NCI-H2196 (cell line): Measurements from ENCODE around the gene CXADR.
A peak's percentile ranks its signal among the peaks of the same experiment; 100 is the strongest.

Experiments used
- DNase-seq: peaks from one replicate; lab custom pipeline; 2025; ENCODE audit not compliant: unreplicated experiment; lab: John Stamatoyannopoulos, UW

CXADR gene

DNA sequence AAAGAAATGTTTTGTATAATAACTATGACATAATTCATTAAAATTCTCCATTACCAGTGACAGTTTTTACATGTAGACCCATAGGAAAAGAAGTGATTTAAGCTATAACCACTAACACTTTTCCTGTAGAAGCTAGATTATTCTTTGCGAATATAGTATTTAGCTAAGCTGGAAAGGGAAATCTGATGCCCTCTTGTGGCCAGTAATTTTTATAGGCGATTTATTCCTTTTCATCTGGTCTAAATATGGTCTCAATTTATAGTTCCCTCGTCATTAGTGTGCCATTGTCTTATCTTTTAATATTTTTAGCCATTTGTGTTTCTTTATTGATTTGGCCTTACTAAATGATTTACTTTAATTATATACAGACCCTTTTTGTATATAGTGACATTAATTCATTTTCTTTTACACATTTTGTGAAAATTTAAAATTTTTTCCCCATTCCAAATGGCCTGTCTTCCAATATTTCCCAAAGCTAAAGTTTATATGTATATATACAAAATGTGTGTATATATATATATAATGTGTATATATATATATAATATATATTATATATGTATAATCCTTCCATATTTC is 73.1 kb downstream of the CXADR start:
- DNase-seq = peak; percentile 42

DNA sequence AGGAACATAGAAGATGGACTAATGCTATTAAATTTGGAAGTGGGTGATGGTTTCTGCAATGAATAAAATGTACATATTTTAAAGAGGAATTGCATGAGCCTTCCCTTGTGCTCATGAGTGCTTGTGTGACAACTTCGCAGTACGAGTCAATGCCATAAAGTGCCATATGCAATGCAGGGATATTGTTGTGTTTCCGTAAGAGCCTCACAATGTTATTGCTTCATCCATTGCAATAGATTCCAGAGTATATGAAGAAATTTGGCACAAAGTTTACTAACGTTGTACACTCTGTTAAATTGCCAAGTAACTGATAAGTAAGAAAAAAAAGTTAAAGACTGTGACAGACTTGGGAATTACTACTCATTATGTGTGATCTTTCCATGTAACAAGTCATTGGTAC is 77.6 kb downstream of the CXADR start:
- no peak for DNase-seq

DNA sequence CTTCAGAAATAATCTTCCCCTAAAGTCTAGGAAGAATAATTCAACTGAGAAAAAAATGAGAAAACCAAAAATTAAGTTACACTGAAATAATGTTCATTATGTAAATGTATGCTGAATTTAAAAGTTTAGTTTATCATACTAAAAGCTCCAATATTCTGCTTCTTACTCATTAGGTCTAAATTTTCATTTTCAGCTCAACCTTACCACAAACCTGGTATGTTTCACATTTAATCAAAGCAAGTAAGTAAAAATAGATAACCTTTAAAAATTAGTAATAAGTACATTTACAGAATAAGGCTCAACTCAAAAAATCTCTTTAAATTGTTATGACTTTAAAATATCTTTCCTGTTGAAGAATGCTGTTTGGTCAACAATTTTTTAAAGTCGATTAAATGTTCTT is 84.8 kb downstream of the CXADR start:
- no peak for DNase-seq

DNA sequence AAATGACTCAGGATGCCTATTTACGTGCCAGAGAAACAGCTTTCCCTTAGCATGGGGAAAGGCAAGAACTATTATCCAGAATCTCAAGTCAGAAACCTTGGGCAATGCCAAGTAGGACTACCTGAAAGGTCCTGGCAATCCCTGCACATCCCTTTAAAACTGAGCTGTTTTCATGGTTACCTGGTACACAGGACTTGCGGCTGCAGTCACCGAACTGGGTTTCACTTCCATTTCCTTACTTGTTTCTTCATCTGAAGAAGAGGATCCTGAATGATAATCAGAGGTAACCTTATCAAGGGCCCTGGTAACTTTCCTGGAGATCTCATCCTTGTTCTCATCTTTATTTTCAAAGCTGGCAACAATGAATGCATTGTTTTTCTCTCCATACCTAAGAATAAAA is 85.6 kb downstream of the CXADR start:
- no peak for DNase-seq

DNA sequence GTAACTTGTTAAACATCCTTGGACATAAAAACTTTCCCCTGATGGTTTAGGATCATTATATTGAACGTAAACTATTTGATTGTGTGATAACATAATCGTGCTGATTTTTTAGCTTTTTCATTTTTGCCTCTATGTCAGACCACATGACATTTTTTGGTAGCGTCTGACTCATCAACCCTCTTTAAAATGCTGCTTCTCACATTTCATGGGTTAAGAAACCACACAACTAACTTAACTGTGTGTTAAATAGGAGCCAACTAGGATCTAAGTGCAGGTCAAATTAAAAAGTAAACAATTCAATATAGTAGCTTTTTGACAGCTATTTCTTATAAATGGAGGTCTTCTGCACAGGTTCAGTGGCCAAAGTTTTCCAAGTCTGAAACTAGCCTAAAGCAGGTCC is 90.0 kb downstream of the CXADR start:
- no peak for DNase-seq

DNA sequence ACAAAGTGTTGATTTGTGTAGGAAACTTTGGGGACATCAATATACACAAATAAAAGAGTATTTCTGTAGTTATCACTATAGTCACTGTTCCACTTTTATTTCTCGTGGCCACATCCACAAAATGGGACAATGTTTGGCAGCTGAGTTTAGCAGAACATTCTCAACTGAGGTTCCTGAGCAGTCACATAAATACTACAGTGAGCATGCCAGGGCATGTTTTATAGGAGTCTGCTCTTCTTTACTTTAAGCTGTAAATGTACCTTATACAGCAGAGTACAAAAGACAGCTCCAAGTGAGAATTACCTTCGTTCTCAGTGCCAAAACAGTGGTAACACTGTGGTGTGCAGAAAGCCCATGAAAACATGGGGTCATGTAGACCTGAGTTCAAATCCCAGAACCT is 94.8 kb downstream of the CXADR start:
- DNase-seq = no peak

DNA sequence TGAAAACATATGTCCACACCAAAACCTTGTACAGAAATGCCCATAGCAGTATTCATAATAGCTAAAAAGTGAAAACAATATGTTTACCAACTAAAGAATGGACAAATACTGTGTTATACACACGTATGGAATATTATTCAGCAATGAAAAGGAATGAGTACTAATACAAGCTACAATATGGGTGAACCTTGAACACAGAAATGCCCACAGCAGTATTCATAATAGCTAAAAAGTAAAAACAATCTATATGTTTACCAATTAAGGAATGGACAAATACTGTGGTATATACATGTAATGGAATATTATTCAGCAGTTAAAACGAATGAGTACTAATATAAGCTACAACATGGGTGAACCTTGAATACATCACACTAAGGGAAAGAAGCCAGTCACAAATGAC is 96.8 kb downstream of the CXADR start:
- DNase-seq = no peak

DNA sequence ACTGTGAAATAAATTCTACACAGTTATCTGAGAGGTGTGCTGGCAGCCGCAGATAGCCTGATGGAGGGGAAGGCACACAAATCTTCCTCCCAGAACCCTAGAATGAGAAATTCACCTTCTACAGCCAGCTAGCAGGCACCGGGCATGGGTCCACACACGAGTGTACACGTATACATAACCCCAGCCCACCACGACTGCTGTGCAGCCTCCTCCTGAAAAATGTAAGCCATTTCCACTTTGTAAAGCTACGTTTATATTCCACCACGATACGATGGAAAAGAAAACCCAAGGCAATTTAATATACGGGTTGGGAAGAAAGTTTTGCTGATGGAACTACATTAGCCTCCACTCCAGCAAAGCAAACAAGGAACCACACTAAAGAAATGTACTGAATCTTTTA is 98.1 kb downstream of the CXADR start:
- no peak for DNase-seq

DNA sequence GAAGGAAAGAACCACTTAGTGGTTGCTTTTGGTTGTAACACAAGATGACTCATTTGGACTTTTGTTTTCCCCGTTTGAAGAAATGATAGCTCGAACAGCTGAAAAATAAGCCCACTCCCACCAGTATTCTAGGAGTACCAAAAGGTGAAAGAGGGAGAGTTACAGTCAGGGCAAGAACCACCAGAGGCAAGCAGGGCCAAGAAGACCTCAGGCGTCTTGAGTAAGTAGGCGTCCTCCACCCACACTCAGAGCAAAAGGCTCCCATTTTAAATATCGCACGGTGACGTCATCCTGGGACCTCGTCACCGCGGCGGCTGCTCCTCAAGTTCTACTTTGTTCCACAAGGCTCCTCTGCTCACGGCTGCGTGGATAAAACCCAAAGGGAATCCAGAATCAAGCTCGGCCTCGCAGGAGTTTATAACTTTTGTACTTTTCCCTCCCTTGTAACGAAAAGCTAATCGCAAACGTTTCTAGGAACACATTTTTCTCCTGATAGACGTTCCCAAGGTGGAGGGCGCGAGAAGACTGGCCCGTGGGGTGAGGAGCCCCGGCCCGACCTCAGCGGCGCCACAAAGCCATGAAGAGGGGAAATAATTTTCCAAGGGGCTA is 98.7 kb downstream of the CXADR start:
- peak; percentile 46 for DNase-seq

DNA sequence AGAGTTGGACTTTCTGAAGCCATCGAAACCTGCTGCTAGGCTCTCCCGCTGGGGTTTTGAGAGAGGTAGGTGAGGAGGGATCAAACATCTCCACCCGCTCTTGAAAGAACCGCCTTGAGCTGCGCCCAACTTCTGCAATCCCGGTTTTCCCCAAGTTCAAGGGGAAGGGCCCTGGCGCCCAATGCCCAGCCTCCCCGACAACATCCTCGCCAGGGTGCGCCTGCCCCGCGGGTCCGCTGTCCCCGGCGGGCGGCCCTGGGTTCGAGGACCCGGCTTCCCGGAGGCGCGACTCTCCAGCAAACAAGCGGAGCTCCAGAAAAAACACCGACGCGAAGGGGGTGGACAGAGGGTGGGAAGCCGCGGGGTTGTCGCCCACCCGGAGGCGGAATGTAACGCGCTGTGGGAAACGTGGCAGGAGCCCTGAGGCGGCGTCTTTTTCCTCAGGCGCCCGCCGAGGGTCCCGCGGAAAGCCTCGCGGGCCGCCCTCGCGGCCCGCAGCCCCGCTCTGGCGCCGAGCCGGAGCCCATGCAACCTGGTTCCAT is 99.3 kb downstream of the CXADR start:
- peak; percentile 42 for DNase-seq

DNA sequence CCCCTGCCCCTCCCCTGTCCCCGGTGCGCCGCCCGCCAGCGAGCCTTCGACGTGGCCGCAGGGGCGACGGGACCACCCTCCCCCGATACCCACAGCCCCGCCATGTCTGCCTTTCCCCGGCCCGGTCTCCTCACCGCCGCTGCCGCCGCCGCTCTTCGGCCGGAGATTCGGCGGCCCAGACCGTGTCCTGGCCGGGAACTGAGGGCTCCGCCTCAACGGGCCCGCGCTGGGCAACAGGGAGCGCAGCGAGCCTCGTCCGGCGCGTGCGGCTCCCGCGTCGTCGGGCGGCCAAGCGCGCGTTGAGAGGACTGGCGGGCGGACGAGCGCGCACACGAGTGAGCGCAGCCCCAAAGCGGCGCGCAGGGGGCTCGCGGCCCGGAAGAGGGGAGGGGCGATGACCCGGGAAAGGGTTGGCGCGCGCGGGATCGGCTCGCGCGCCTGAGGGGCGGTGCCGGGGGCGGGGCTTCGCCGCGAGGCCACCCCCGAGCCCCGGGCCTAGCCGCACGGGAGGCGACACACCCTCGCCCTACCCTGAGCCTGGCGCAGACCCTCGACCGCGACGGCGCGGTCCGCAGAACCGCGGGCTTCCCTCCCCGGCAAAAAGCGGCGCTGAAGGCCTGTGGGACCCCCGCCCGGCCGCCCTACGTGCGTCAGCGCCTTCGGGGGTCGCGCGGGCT is 99.9 kb downstream of the CXADR start, which contains the start of gene BTG3:
TSS of gene BTG3 (minus strand) at position 337 of the 677 bp plus-strand sequence. CDS start 3,757 bp downstream, outside the sequence.
- DNase-seq = peak; percentile 81

DNA sequence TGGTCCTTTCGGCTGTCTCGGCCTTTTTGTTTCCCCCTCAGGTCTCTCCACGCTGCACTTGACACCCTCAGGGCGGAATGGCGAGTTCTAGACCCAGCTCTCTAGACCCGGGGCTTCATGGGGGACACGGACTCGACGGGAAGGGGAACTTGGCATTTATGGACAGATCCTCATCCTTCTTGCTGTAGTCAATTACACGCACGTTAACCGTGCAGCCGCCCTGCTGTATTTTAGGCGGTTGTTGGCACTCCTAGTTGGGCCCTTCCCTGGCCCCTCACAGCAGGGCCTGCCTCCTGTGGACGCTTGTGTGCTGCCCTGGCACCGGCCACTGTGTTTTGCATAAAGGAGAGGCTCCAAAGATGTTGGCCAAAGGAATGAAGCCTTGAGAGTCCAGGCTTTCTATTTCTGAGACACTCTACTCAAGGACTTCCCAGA is 100.4 kb downstream of the CXADR start:
- DNase-seq = no peak

DNA sequence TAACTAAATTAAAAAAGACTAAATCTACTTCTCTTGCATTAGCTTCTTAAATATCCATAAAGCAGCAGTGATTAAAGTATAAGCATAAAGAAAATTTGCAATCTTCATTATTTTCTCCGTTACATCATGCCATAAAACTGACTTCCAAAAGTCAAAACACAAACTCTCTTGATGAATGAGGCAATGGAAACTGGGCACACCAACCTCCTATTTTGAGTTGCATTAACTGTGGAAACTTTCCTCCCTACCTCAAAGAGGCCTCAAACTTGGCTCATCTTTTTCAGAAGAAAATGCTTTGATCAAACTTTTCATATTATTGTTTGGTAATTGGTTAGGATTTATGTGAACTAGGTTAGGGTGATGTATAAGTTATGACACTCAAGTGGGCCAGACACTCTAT is 104.0 kb downstream of the CXADR start:
- no peak for DNase-seq

DNA sequence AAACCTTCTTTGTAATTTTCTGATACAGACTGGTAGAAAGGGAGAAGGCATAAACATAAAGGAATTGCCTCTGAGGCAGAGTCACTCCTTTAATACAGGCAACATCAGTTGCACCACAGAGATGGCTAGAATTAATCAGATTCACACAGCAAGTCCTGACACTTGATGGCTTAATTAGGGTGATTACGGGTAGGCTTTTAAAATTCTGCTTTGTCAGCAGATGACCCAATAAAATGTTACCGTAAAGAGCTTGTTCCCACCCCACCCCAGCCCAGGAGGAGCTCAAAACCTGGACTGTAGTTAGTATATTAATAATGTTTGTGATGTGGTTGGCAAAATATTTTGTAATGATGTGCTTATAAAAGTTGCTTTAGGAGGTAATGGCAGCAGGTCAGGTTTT is 109.2 kb downstream of the CXADR start:
- DNase-seq = no peak

DNA sequence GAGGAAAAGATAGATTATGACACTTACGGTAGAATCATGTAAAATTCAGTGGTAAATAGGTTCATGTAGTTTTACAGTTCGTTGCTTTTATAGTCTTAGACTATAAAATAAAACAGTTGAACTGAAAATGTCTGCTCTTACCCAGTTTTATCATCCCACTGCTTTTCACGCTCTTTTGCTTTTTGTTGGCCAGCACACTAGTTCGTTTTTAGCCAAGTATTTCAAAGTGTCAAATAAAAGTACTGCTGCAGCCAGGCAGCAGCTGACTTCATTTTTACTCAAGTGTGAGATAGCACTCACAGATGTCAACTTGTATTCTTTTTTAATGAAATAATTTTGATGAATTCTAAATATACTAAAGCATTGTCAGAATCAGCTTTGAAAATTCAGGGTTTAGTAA is 118.4 kb downstream of the CXADR start:
- no peak for DNase-seq

DNA sequence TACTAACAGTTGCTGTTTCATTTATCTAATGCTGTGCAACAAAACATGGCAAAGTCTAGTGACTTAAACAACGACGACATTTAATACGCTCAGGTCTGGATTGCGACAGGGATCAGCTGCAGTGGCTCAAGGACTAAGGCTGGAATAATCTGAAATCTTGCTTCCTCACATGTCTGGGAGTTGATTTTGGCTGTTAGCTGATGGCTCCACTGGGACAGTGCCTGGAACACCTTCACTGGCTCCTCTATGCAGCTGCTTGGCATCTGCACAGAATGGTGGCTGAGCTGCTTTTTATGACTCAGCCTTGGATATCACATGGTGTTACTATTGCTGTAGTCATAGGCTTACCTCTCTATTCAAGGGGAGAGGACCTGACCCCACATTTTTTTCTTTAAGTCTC is 123.9 kb downstream of the CXADR start:
- no peak for DNase-seq

DNA sequence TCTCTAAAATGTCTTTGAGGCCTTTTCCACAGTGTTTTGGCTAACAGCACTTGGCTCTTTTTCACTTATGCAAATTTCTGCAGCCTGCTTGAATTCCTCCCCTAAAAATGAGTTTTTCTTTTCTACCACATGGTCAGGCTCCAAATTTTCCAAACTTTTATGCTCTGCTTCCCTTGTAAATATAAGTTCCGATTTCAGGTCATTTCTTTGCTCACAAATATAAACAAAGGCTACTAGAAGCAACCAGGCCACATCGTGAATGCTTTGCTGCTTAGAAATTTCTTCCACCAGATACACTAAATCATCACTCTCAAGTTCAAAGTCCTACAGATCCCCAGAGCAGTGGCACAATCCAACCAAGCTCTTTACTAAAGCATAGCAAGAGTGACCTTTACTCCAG is 128.0 kb downstream of the CXADR start:
- DNase-seq = no peak
